ENCODE data around the gene NTM.
"Not testable (repeated sequence)": the region's sequence is repeated elsewhere in the genome, so short reads cannot be mapped to it uniquely, and the experiment has no call there.

NTM gene

GRCh38 chr11:131463649-131464425, 93.4 kb downstream of the NTM start:
- DNase-seq (ENCODE audit: low read depth): no peak

DNA sequence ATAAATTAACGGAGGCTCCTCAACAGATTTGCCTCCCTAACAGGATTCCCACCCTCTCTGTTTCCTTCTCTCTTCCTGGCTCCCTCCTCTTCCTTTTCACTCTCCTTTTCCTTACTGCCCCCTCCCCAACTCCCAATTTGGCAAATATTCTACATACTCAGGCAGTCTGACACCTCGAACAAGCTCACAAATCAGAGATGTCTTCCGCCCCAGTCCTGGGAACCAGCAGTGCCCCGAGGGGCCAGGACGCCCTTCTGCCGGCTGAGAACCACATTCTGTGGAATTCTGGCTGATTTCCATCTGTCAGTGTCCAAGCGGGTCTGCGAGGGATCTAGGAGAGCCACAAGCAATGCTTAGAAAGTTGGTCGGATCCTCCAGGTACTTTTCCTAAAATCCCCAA, 94.0 kb downstream of the NTM start:
- DNase-seq (ENCODE audit: low read depth): no peak

- DNase-seq (ENCODE audit: low read depth): no peak
These were observed 94.6 kb downstream of the NTM start for GRCh38 chr11:131465039-131465438.

DNA sequence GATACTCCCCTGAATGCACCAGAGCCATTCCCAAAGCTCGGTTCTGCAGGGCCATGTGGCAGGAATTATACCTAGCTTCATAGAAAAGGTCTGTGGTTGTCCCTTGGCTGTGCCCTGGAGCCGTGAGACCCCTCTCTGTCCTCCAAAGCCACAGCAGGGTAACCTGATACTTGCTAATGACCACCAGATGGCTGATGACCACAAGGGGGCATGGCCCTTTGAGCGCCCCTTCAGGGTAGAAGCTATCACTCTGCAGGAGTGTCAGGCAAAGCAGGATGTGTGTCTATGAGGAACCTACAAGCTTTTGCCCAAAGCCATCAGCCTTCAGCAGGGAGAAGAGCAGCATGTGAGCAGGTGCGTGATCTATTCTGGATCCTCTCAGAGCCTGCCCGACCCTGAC, 95.3 kb downstream of the NTM start:
- no peak for DNase-seq (ENCODE audit: low read depth)

GRCh38 chr11:131467645-131468394, 97.4 kb downstream of the NTM start:
- no peak for DNase-seq (ENCODE audit: low read depth)

- DNase-seq (ENCODE audit: low read depth): no peak
These were observed 98.2 kb downstream of the NTM start for GRCh38 chr11:131468565-131468964.

GRCh38 chr11:131470216-131470925, 100.0 kb downstream of the NTM start:
- no peak for DNase-seq (ENCODE audit: low read depth)

DNA sequence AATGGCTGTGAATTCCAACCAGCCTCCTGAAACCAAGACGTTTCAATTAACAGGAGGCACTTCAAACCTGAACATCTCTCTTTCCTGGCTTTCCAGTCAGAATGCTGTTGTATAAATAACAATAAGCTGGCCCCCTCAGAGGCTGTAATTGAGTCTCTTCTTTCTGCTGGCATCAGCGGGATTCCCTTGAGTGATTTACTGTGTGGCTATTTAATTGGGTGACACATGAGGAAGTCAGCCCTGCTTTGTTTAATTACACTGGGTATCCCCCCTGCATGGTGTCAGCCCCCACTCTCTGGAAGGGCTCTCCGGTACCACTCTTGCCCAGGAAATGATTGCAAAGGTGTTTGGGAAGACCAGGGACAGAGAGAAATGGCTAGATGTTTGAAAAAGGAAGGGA, 101.6 kb downstream of the NTM start:
- DNase-seq (ENCODE audit: low read depth): no peak

DNA sequence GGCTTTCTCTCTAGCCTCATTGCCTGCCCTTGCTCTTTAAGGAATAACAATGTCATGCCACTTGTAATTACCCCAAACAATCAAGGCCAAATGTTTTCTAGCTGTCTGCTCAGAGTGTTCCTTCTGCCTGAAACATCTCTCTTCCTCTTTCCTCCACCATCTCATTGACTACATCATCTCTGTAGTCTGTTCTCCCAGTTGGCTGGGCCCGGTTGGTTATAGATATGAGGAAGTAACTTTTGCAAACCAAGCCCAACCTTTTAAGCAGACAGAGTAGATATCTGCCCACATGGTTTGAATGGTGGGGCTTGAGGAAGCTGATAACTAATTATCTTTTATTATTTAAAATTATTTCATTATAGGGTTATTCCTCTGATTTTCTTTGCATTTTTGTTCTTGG, 104.5 kb downstream of the NTM start:
- DNase-seq (ENCODE audit: low read depth): no peak

DNA sequence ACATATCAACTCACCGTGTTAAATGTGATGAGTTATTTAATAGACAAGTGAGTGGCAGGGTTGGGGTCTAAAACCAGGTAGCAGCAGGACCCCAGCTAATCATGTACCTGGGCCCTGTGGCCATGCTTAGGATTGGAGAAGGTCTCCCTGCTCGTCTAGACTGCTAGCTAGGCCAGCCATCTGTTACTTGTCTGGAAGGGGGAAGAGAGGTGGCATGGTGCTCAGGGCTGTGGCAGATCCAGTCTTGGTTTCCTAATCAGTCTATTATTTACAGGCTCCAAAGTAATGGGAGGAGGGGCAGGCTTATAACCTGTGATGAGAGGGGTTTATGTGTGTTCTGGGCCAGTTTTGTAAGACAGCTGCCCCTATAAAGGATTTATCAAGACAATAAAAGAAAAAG, 105.9 kb downstream of the NTM start:
- DNase-seq (ENCODE audit: low read depth): no peak

- DNase-seq (ENCODE audit: low read depth): no peak
These were observed 107.9 kb downstream of the NTM start for GRCh38 chr11:131478341-131478740.

DNA sequence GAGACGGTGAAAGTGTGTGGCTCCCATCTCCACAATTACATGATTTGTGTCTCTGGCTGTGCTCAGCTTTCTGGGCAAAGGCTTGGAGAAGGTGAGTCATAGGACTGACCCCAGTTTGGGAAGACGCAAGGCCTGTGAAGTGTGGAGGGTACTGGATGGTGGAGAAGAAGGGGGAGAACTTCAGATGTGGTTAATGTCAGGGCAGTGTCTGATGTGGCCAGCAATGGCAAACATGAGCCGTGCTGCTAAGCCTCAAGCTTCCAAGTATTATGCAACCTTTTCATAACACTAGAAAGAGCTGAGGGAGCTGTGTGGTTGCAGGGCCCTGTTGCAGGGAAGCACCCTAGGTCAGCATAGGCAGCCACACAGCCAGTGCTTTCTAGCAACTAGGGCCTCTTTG, 110.9 kb downstream of the NTM start:
- DNase-seq (ENCODE audit: low read depth): no peak

- DNase-seq (ENCODE audit: low read depth): no peak
These were observed 111.6 kb downstream of the NTM start for GRCh38 chr11:131481971-131482370.

DNA sequence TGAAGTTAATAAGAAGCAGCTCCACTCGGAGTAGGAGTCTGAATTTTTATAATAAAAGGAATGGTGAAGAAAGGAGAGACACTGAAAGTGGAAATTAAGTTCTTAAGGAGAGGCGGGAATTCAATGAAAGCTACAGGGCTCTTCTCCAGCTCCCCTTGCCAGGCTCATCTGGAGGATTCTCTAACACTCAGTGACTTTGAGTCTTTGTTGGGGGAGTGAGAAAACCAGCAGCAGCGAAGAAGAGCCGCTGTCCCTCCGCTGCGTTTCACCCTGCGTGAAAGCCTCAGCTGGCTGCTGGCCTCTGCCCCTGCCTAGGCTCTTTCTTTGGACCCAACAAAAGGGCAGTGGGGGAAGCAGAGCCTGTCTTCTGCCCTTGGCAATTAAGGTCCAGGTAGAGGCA, 113.0 kb downstream of the NTM start:
- DNase-seq (ENCODE audit: low read depth): no peak

DNA sequence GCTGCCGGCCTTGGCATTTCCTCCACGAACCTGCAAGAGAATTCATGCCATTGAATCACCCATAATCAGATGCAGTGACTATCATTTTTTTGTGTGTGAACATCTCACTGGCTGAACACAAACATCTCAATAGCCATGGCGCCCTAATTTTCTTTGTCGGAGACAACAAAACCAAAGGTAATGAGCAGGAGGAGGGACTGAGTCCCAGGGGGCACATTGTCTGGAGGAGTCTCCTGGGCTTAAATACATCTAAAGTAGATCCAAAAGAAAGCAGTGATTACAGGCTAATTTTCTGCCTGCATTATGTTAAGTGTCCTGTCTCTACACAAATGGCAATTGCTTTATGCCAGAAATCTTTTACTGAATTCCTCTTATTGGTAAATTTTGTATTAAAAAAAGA, 113.5 kb downstream of the NTM start:
- no peak for DNase-seq (ENCODE audit: low read depth)

GRCh38 chr11:131486100-131486499, 115.7 kb downstream of the NTM start:
- no peak for DNase-seq (ENCODE audit: low read depth)

GRCh38 chr11:131486937-131487635, 116.7 kb downstream of the NTM start:
- DNase-seq (ENCODE audit: low read depth): no peak

- DNase-seq (ENCODE audit: low read depth): no peak
These were observed 117.8 kb downstream of the NTM start for GRCh38 chr11:131488238-131488637.

DNA sequence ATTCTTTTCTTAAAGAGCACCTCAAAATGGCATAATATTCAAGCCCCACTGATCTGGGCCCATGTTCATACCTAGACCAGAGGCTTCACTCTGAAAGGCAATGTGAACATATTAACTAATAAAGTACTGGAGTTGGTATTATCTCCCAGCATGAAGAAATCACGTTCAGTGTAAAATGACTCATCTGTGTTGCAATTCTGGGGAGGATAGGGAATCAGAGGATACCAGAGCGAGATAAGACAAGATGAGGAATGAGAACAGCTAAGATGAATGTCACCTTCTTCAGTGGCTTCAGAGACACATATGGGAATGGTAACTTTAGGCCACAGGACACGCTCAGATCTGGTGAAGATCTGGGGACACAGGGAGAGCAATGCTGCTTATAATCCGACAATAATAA, 121.1 kb downstream of the NTM start:
- DNase-seq (ENCODE audit: low read depth): no peak

- DNase-seq (ENCODE audit: low read depth): no peak
These were observed 125.0 kb downstream of the NTM start for GRCh38 chr11:131495423-131495822.

GRCh38 chr11:131497686-131498085, 127.3 kb downstream of the NTM start:
- DNase-seq (ENCODE audit: low read depth): not testable (repeated sequence)

DNA sequence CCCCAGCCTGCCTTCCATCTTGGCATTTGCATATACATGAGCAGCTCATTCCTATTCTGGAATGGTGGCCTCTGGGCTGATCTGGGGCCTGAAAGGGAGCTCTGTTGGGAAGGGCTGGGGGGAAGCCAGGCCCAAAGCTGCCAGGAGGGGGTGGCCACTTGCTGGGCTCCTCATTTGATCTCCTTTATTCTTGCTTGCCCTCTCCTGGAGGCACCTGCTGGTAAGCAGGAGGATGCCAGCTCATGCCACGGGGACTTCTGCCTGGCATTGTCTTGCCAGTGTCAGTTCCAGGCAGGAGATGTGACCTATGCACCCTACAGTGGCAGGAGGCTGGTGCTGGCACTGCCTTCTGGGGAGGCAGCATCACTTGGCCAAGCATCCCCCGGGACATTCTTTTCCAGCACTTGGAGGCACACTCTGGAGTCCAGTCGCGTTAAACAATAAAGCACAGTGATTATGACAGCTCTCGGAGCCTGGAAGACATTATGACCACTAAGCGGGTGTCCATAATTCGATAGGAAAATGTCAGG, 128.3 kb downstream of the NTM start:
- DNase-seq (ENCODE audit: low read depth): no peak
